HUES48 (cell line): Measurements from ENCODE around the gene SAMD4A.

Experiments
- H3K27ac ChIP-seq: one replicate; pipeline ENCODE4 v1.7.0; 2013; ENCODE audit warnings: low read depth, low read length, inconsistent platforms
- H3K27me3 ChIP-seq: 2 replicates; pipeline ENCODE4 v1.6.1; 2013; ENCODE audit warnings: mild to moderate bottlenecking, low read length; ENCODE audit not compliant: control insufficient read depth, insufficient read depth
- H3K36me3 ChIP-seq: 2 replicates; pipeline ENCODE4 v1.6.1; 2013; ENCODE audit warnings: low read length; ENCODE audit not compliant: control insufficient read depth, insufficient read depth
- H3K4me1 ChIP-seq: 2 replicates; pipeline ENCODE4 v1.6.1; 2013; ENCODE audit warnings: mild to moderate bottlenecking, low read length; ENCODE audit not compliant: control insufficient read depth, insufficient read depth
- H3K4me3 ChIP-seq: 2 replicates; pipeline ENCODE4 v1.5.1; 2013; ENCODE audit warnings: mild to moderate bottlenecking, low read depth, low read length
- H3K9ac ChIP-seq: 2 replicates; pipeline ENCODE4 v1.6.1; 2013; ENCODE audit warnings: mild to moderate bottlenecking, low read depth, low read length, moderate library complexity
- H3K9me3 ChIP-seq: 2 replicates; pipeline ENCODE4 v1.6.1; 2013; ENCODE audit warnings: low read length; ENCODE audit not compliant: control insufficient read depth, insufficient read depth

Gene SAMD4A

GRCh38 chr14:54716862-54717261, 149.9 kb downstream of the SAMD4A start:
- H3K4me1 ChIP-seq = 0 out of 2 replicates have a peak, but pooled peaks cover 4% of the 10 kb centered on the region
- H3K4me3 ChIP-seq = no peak overlapping the region
- H3K27me3 ChIP-seq = no peaks in the 10 kb centered on the region
- no peak overlapping the region for H3K27ac ChIP-seq
- H3K36me3 ChIP-seq = no peaks in the 10 kb centered on the region
- no peak overlapping the region for H3K9ac ChIP-seq
- H3K9me3 ChIP-seq = no peaks in the 10 kb centered on the region

GRCh38 chr14:54718046-54718445, 151.1 kb downstream of the SAMD4A start:
- H3K4me3 ChIP-seq = no peak overlapping the region
- 0 out of 2 replicates have a peak, but pooled peaks cover 4% of the 10 kb centered on the region for H3K4me1 ChIP-seq
- no peak overlapping the region for H3K9ac ChIP-seq
- no peak overlapping the region for H3K27ac ChIP-seq
- no peaks in the 10 kb centered on the region for H3K36me3 ChIP-seq
- no peaks in the 10 kb centered on the region for H3K27me3 ChIP-seq
- no peaks in the 10 kb centered on the region for H3K9me3 ChIP-seq

GRCh38 chr14:54719406-54719805, 152.5 kb downstream of the SAMD4A start:
- no peaks in the 10 kb centered on the region for H3K9me3 ChIP-seq
- no peaks in the 10 kb centered on the region for H3K27me3 ChIP-seq
- 0 out of 2 replicates have a peak, but pooled peaks cover 4% of the 10 kb centered on the region for H3K4me1 ChIP-seq
- H3K9ac ChIP-seq = no peak overlapping the region
- H3K36me3 ChIP-seq = no peaks in the 10 kb centered on the region
- no peak overlapping the region for H3K4me3 ChIP-seq
- no peak overlapping the region for H3K27ac ChIP-seq

- Histone ChIP-seq H3K27ac (no peak overlapping the region), H3K4me3 (no peak overlapping the region), H3K9me3 (no peaks in the 10 kb centered on the region), H3K9ac (no peak overlapping the region), H3K4me1 (peaks cover 8% of the 10 kb centered on the region), H3K27me3 (no peaks in the 10 kb centered on the region), H3K36me3 (no peaks in the 10 kb centered on the region)
These were observed 156.0 kb downstream of the SAMD4A start for GRCh38 chr14:54722791-54723432.

- H3K4me3 ChIP-seq = no peak overlapping the region
- H3K4me1 ChIP-seq = peaks cover 17% of the 10 kb centered on the region
These were observed 157.2 kb downstream of the SAMD4A start for GRCh38 chr14:54724123-54724522.

GRCh38 chr14:54724676-54725325, 157.9 kb downstream of the SAMD4A start:
- H3K27ac ChIP-seq = no peak overlapping the region
- H3K9ac ChIP-seq = no peak overlapping the region
- H3K9me3 ChIP-seq = no peaks in the 10 kb centered on the region
- H3K36me3 ChIP-seq = no peaks in the 10 kb centered on the region
- H3K4me3 ChIP-seq = no peak overlapping the region
- H3K27me3 ChIP-seq = no peaks in the 10 kb centered on the region
- peaks cover 20% of the 10 kb centered on the region for H3K4me1 ChIP-seq

More at GRCh38 chr14:54724123-54724522, 157.2 kb downstream of the SAMD4A start:
- Histone ChIP-seq H3K36me3 (no peaks in the 10 kb centered on the region), H3K27ac (no peak overlapping the region), H3K9me3 (no peaks in the 10 kb centered on the region), H3K27me3 (no peaks in the 10 kb centered on the region), H3K9ac (no peak overlapping the region)

GRCh38 chr14:54725998-54726397, 159.1 kb downstream of the SAMD4A start:
- Histone ChIP-seq H3K4me1 (peaks cover 27% of the 10 kb centered on the region), H3K9me3 (no peaks in the 10 kb centered on the region), H3K4me3 (no peak overlapping the region), H3K27me3 (no peaks in the 10 kb centered on the region), H3K27ac (no peak overlapping the region), H3K36me3 (no peaks in the 10 kb centered on the region), H3K9ac (no peak overlapping the region)

- Histone ChIP-seq H3K9me3 (no peaks in the 10 kb centered on the region), H3K4me1 (peaks cover 27% of the 10 kb centered on the region), H3K27me3 (no peaks in the 10 kb centered on the region), H3K9ac (no peak overlapping the region), H3K27ac (no peak overlapping the region), H3K36me3 (no peaks in the 10 kb centered on the region), H3K4me3 (no peak overlapping the region)
These were observed 161.0 kb downstream of the SAMD4A start for GRCh38 chr14:54727929-54728328.

GRCh38 chr14:54728700-54729527, 162.0 kb downstream of the SAMD4A start:
- Histone ChIP-seq H3K9ac (no peak overlapping the region), H3K36me3 (no peaks in the 10 kb centered on the region), H3K4me3 (no peak overlapping the region), H3K4me1 (peaks cover 27% of the 10 kb centered on the region), H3K27me3 (no peaks in the 10 kb centered on the region), H3K9me3 (no peaks in the 10 kb centered on the region), H3K27ac (no peak overlapping the region)

GRCh38 chr14:54730156-54730961, 163.4 kb downstream of the SAMD4A start:
- Histone ChIP-seq H3K27me3 (no peaks in the 10 kb centered on the region), H3K9ac (no peak overlapping the region), H3K36me3 (no peaks in the 10 kb centered on the region), H3K9me3 (no peaks in the 10 kb centered on the region), H3K27ac (no peak overlapping the region), H3K4me1 (peaks cover 27% of the 10 kb centered on the region), H3K4me3 (no peak overlapping the region)
